Measurements from ENCODE around the gene LIPI.

The LIPI gene

GRCh38 chr21:14088391-14088790, 122.4 kb downstream of the LIPI start:
- TF ChIP-seq, protein P1, sequence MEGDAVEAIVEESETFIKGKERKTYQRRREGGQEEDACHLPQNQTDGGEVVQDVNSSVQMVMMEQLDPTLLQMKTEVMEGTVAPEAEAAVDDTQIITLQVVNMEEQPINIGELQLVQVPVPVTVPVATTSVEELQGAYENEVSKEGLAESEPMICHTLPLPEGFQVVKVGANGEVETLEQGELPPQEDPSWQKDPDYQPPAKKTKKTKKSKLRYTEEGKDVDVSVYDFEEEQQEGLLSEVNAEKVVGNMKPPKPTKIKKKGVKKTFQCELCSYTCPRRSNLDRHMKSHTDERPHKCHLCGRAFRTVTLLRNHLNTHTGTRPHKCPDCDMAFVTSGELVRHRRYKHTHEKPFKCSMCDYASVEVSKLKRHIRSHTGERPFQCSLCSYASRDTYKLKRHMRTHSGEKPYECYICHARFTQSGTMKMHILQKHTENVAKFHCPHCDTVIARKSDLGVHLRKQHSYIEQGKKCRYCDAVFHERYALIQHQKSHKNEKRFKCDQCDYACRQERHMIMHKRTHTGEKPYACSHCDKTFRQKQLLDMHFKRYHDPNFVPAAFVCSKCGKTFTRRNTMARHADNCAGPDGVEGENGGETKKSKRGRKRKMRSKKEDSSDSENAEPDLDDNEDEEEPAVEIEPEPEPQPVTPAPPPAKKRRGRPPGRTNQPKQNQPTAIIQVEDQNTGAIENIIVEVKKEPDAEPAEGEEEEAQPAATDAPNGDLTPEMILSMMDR (IDR thresholded peaks at IDR 0.05; ENCODE audit: low read depth, low read length), result no peak
- no peak for DNase-seq (ENCODE audit: low read depth, low spot score)
- in situ Hi-C loops (cut with HindIII; ENCODE audit: low sequenced_read_pairs), result no loop called here
- no peak overlapping the region for H3K4me3 ChIP-seq (ENCODE audit: low read depth, low read length)

GRCh38 chr21:14086553-14086952, 124.2 kb downstream of the LIPI start:
- DNase-seq (ENCODE audit: low read depth, low spot score), result no peak
- in situ Hi-C loops (cut with HindIII; ENCODE audit: low sequenced_read_pairs), result no loop called here
- no peak overlapping the region for H3K4me3 ChIP-seq (ENCODE audit: low read depth, low read length)
- TF ChIP-seq, protein P1 (IDR thresholded peaks at IDR 0.05; ENCODE audit: low read depth, low read length), result no peak

DNA sequence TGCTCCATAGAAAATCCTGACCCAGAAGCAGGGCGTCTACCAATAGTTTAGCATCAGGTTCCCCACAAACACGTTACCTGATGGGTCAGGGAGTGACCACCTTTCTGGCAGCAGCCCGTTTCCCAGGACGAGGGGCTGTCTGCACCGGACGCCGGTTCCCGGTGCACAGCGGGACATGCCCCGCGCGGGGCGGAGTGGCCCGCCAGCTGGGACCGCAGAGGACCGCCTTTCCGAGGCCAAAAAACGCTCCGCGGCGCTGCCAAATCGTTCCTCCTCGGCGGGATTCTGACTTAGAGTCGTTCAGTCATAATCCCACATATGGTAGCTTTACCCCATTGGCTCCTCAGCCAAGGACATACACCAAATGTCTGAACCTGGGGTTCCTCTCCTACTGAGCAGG, 126.1 kb downstream of the LIPI start:
- DNase-seq (ENCODE audit: low read depth, low spot score), result no peak
- in situ Hi-C loops (cut with HindIII; ENCODE audit: low sequenced_read_pairs), result no loop called here
- H3K4me3 ChIP-seq (ENCODE audit: low read depth, low read length), result no peak overlapping the region
- TF ChIP-seq, protein P1 (IDR thresholded peaks at IDR 0.05; ENCODE audit: low read depth, low read length), result no peak

DNA sequence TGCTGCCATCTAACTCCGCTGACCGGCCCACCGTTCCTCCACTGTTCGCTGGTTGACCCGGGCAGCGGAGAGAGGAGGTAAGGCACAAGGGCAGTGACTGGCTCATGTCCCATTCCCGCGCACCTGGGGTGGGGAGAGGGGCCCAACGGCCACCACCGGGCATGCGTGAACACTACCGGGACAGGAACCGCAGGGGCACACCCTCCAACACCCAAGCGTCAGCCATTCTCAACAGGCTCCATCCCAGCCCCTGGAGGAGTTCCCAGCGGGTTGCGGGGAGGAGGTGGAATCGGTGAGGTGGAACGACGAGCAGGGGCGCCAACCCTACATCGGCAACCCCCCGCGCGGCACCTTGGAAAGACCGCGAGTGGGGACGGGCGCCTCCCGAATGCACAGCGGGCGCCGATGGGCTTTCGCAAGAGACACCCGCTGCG, 126.7 kb downstream of the LIPI start:
- no peak overlapping the region for H3K4me3 ChIP-seq (ENCODE audit: low read depth, low read length)
- TF ChIP-seq, protein P1 (IDR thresholded peaks at IDR 0.05; ENCODE audit: low read depth, low read length), result no peak
- in situ Hi-C loops (cut with HindIII; ENCODE audit: low sequenced_read_pairs), result no loop called here
- DNase-seq (ENCODE audit: low read depth, low spot score), result no peak

DNA sequence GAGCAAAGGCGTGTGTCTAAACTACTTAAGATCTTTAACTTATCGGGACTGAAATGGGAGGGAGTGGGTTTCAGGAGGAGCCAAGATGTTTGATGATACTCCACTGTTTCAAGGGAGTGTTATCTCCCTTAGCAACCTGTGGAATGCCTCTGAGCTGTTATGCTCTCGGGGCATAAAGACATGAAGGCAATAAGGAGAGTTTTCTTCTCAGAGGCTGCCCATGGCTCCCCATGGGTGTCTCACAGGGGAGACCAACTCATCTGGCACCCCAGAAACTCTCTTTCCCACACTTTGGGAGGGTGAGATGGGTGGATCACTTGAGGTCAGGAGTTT, 130.0 kb downstream of the LIPI start:
- TF ChIP-seq, protein P1 (IDR thresholded peaks at IDR 0.05; ENCODE audit: low read depth, low read length), result no peak
- in situ Hi-C loops (cut with HindIII; ENCODE audit: low sequenced_read_pairs), result no loop called here
- H3K4me3 ChIP-seq (ENCODE audit: low read depth, low read length), result no peak overlapping the region
- DNase-seq (ENCODE audit: low read depth, low spot score), result peak; percentile 1

DNA sequence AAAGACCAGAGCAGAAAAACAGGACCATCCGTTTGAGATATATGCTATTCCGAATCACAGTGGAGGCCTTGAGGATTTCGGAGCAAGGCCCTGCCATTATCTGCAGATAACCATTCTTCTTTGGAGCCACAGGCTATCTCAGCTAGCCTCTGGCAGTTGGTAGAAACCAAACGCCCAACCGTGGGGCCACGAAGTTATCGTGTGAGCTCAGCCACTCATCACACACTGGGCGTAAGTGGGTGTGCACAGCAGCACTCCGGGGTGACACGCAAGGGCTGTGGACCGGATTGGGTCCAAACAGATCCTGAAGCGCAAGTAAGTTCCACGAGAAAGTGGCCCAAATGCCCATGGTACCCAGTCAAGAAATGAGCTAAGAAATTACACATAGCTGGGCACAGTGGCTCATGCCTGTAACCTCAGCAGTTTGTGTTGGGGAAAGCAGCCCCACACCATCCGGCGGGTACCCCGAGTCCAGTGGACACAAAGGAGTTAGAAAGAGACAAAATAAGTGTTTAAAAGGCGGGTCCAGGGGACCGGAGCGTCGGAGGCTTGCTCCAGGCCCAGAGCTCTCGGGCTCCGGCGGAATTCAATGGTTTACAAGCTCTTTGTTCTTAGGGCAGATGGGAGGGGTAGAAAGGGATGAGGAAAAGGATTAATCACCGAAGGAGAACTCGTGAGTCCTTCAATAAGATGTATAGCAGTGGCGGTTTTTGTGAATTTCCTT, 130.6 kb downstream of the LIPI start:
- DNase-seq (ENCODE audit: low read depth, low spot score), result no peak
- TF ChIP-seq, protein P1 (IDR thresholded peaks at IDR 0.05; ENCODE audit: low read depth, low read length), result no peak
- no peak overlapping the region for H3K4me3 ChIP-seq (ENCODE audit: low read depth, low read length)
- in situ Hi-C loops (cut with HindIII; ENCODE audit: low sequenced_read_pairs), result no loop called here

Measured in astrocyte of the spinal cord (primary cell).